Osteoblast (primary cell): ENCODE measurements around the gene CCND1. TPM values are rescaled to one million over a fixed set of nuclear protein-coding genes. Genes with fewer than 3 reads are reported as not detected.

Experiments used
- DNase-seq: peaks from one replicate; pipeline ENCODE4 v3.0.0; 2011; ENCODE audit warnings: low spot score, mixed read lengths; ENCODE audit not compliant: insufficient read length; ENCODE audit errors: missing footprints
- H2AFZ ChIP-seq: 2 replicates; pipeline ENCODE4 v1.6.0; 2011; ENCODE audit warnings: mild to moderate bottlenecking, low read length
- H3K27ac ChIP-seq: 2 replicates; pipeline ENCODE4 v1.5.1; 2011; ENCODE audit warnings: mild to moderate bottlenecking, low read depth, low read length, moderate library complexity
- H3K27me3 ChIP-seq: 2 replicates; pipeline ENCODE4 v1.6.0; 2012; ENCODE audit warnings: mild to moderate bottlenecking, control low read depth, inconsistent platforms, low read length, moderate library complexity; ENCODE audit not compliant: insufficient read depth
- H3K36me3 ChIP-seq: 2 replicates; pipeline ENCODE4 v1.5.1; 2011; ENCODE audit warnings: mild to moderate bottlenecking, low read length, control low read depth, moderate library complexity; ENCODE audit not compliant: insufficient read depth
- H3K4me1 ChIP-seq: 2 replicates; pipeline ENCODE4 v1.5.1; 2011; ENCODE audit warnings: mild to moderate bottlenecking, low read length, control low read depth, moderate library complexity; ENCODE audit not compliant: insufficient read depth
- H3K4me2 ChIP-seq: 2 replicates; pipeline ENCODE4 v1.6.0; 2011; ENCODE audit warnings: mild to moderate bottlenecking, low read length; ENCODE audit not compliant: insufficient read depth
- H3K4me3 ChIP-seq: fragments of 200-600 bp; sonication (generic); 3 replicates; pipeline ENCODE4 v1.5.1; 2012; ENCODE audit warnings: mild to moderate bottlenecking, low read length, inconsistent platforms; ENCODE audit not compliant: insufficient read depth
- H3K79me2 ChIP-seq: 2 replicates; pipeline ENCODE4 v1.6.0; 2012; ENCODE audit warnings: mild to moderate bottlenecking, low read length, control low read depth, inconsistent platforms; ENCODE audit not compliant: insufficient read depth
- H3K9me3 ChIP-seq: 2 replicates; pipeline ENCODE4 v1.5.1; 2011; ENCODE audit warnings: low read depth, low read length, control low read depth
- H4K20me1 ChIP-seq: 2 replicates; pipeline ENCODE4 v1.6.0; 2012; ENCODE audit warnings: mild to moderate bottlenecking, low read length, control low read depth; ENCODE audit not compliant: insufficient read depth
- CTCF ChIP-seq: IDR thresholded peaks from 2 replicates; pipeline ENCODE4 v1.5.1; 2011; ENCODE audit warnings: mild to moderate bottlenecking, low read depth, low read length, moderate library complexity; ENCODE audit errors: extremely low read depth
- total RNA-seq: library from RNA; depleted of rRNA; stranded (reverse); fragments of >200 nt; gene quantifications from 2 replicates; pipeline ENCODE4 v1.2.3, GENCODE V29; 2012

Gene CCND1
- total RNA-seq, 1 donor = 187 TPM

- Histone ChIP-seq H3K4me1 (peaks cover 41% of the 10 kb centered on the region), H3K36me3 (peaks cover 50% of the 10 kb centered on the region), H3K4me3 (peak overlapping the region; percentile 91), H4K20me1 (peaks cover 52% of the 10 kb centered on the region), H3K27me3 (no peaks in the 10 kb centered on the region), H3K79me2 (peaks cover 78% of the 10 kb centered on the region), H2AFZ (no peak overlapping the region), H3K27ac (peak overlapping the region; percentile 93), H3K4me2 (peak overlapping the region; percentile 78), H3K9me3 (no peaks in the 10 kb centered on the region)
- peak; percentile 66 for TF ChIP-seq CTCF
- DNase-seq = peak; percentile 98
These were observed 2.1 kb downstream of the CCND1 start for GRCh38 chr11:69642913-69643632.

- Histone ChIP-seq H4K20me1 (peaks cover 58% of the 10 kb centered on the region), H3K27ac (peak overlapping the region; percentile 64), H3K4me2 (peak overlapping the region; percentile 78), H3K4me1 (peaks cover 37% of the 10 kb centered on the region), H2AFZ (no peak overlapping the region), H3K9me3 (no peaks in the 10 kb centered on the region), H3K36me3 (peaks cover 56% of the 10 kb centered on the region), H3K4me3 (peak overlapping the region; percentile 91), H3K27me3 (no peaks in the 10 kb centered on the region), H3K79me2 (peaks cover 83% of the 10 kb centered on the region)
- TF ChIP-seq CTCF = no peak
- DNase-seq = no peak
These were observed 2.7 kb downstream of the CCND1 start for GRCh38 chr11:69643646-69644045.

DNA sequence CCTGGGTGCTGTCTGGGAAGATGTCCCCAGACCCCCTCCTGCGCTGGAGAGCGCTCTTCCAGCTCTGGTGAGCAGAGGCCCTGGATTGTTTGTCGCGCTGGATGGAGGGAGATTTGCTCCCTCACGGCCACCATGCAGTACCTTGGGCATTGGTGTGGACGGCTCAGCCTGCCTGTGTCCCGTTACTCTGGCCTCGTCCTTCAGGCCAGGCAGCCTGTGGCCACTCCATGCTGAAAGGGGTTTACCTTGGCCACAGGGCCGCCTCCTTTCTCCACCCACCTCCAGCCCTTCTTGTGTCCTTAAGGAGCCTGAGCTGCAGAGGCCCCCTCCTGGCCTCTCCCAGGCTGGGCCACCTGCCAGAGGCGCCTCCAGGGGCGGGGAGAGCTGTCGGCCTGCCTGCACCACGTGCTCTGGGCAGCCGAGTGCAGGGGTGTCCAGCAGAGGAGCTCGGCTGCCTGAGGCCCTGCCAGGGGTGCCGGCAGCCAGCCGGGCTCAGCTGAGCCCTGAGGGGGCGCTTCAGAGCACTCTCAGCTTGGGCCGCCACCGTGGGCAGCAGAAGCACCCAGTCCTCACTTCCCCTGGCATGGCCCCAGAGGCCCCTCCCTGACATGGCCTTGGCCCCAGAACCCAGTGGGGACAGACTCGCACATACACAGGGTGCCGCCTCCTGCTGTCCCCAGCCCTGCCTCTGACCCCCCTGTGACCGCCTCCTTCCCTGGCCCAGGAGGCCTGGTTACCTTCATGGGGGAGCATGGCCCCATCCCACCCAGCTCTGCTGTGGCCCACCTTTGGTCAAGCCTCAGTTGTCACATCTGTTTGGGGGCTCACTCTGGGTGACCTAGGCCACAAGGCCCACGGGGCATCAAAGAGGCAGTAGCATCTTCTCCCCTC, 3.4 kb downstream of the CCND1 start:
- H3K27me3 ChIP-seq = no peaks in the 10 kb centered on the region
- H3K9me3 ChIP-seq = no peaks in the 10 kb centered on the region
- H4K20me1 ChIP-seq = peaks cover 62% of the 10 kb centered on the region
- peaks cover 62% of the 10 kb centered on the region for H3K36me3 ChIP-seq
- no peak overlapping the region for H2AFZ ChIP-seq
- peak; percentile 29 for TF ChIP-seq CTCF
- peak overlapping the region; percentile 91 for H3K4me3 ChIP-seq
- peak; percentile 99 for DNase-seq
- peak overlapping the region; percentile 64 for H3K27ac ChIP-seq
- peak overlapping the region; percentile 78 for H3K4me2 ChIP-seq
- peaks cover 90% of the 10 kb centered on the region for H3K79me2 ChIP-seq
- H3K4me1 ChIP-seq = peaks cover 37% of the 10 kb centered on the region
